Endothelial cell (in vitro differentiated cells): ENCODE measurements around the gene PTH2. TPM values are rescaled to one million over a fixed set of nuclear protein-coding genes. Genes with fewer than 3 reads are reported as not detected.

Experiments
- DNase-seq: peaks from one replicate; pipeline ENCODE4 v3.0.0; 2021; ENCODE audit warnings: low spot score
- H3K27ac Mint-ChIP-seq: one replicate; pipeline ENCODE4 v1.8.0; 2021; ENCODE audit warnings: mixed read lengths, inconsistent platforms; ENCODE audit not compliant: unreplicated experiment
- H3K27me3 Mint-ChIP-seq: one replicate; pipeline ENCODE4 v1.8.0; 2021; ENCODE audit warnings: mild to moderate bottlenecking, moderate library complexity, mixed read lengths, inconsistent platforms; ENCODE audit not compliant: unreplicated experiment
- H3K36me3 Mint-ChIP-seq: one replicate; pipeline ENCODE4 v1.8.0; 2021; ENCODE audit warnings: mild to moderate bottlenecking, low read depth, mixed read lengths, inconsistent platforms; ENCODE audit not compliant: unreplicated experiment
- H3K4me1 Mint-ChIP-seq: one replicate; pipeline ENCODE4 v1.8.0; 2021; ENCODE audit warnings: mild to moderate bottlenecking, mixed read lengths, inconsistent platforms; ENCODE audit not compliant: unreplicated experiment
- H3K4me3 Mint-ChIP-seq: one replicate; pipeline ENCODE4 v1.8.0; 2021; ENCODE audit warnings: mild to moderate bottlenecking, mixed read lengths, inconsistent platforms; ENCODE audit not compliant: unreplicated experiment
- H3K9me3 Mint-ChIP-seq: one replicate; pipeline ENCODE4 v1.8.0; 2021; ENCODE audit warnings: mixed read lengths, inconsistent platforms; ENCODE audit not compliant: unreplicated experiment
- CTCF ChIP-seq: fragments of 200-600 bp; sonication (generic); IDR thresholded peaks from one replicate; pipeline ENCODE4 v1.5.0; 2021; ENCODE audit warnings: antibody characterized with exemption; ENCODE audit not compliant: unreplicated experiment
- long read RNA-seq: library from polyadenylated mRNA; unstranded; transcript quantifications from one replicate; pipeline ENCODE4 v2.0.0, GENCODE V29; 2020; ENCODE audit not compliant: unreplicated experiment
- total RNA-seq: library from RNA; stranded (reverse); fragmentation: NEBNext Ultra II Directional; extraction: Animal tissue kit (Norgen Biotek cat#: 25700); gene quantifications from one replicate; pipeline ENCODE4 v1.2.1, GENCODE V29; 2021; ENCODE audit not compliant: unreplicated experiment

The PTH2 gene
- not detected for total RNA-seq
- long read RNA-seq, result 0 reads

GRCh38 chr19:49423071-49423984 lies at the start of gene PTH2:
PTH2 (minus strand) TSS chr19:49423441; CDS start chr19:49423339, 102 bp downstream.
- Mint-ChIP-seq H3K4me3 (peak within 1 kb of the TSS; percentile 80), H3K9me3 (no peaks in the 10 kb centered on the region), H3K27ac (peak within 1 kb of the TSS; percentile 48), H3K4me1 (peaks cover 33% of the 10 kb centered on the region), H3K27me3 (peaks cover 27% of the 10 kb centered on the region), H3K36me3 (peaks cover 22% of the 10 kb centered on the region)
- DNase-seq, result no peak
- no peak for TF ChIP-seq CTCF

- H3K36me3 Mint-ChIP-seq, result no peaks in the 10 kb centered on the region
- H3K4me3 Mint-ChIP-seq, result no peak overlapping the region
- DNase-seq, result no peak
- peaks cover 5% of the 10 kb centered on the region for H3K4me1 Mint-ChIP-seq
- no peaks in the 10 kb centered on the region for H3K9me3 Mint-ChIP-seq
- no peak for TF ChIP-seq CTCF
- peak overlapping the region; percentile 26 for H3K27ac Mint-ChIP-seq
- H3K27me3 Mint-ChIP-seq, result peaks cover 2% of the 10 kb centered on the region
Observed at GRCh38 chr19:49472936-49473335, 49.7 kb upstream of the PTH2 start.

GRCh38 chr19:49470615-49470978 lies 47.4 kb upstream of the PTH2 start:
- H3K9me3 Mint-ChIP-seq, result no peaks in the 10 kb centered on the region
- no peaks in the 10 kb centered on the region for H3K36me3 Mint-ChIP-seq
- H3K4me3 Mint-ChIP-seq, result no peak overlapping the region
- DNase-seq, result no peak
- peaks cover 4% of the 10 kb centered on the region for H3K27me3 Mint-ChIP-seq
- TF ChIP-seq CTCF, result no peak
- no peak overlapping the region for H3K27ac Mint-ChIP-seq
- peaks cover 5% of the 10 kb centered on the region for H3K4me1 Mint-ChIP-seq

- Mint-ChIP-seq H3K9me3 (no peaks in the 10 kb centered on the region), H3K4me1 (peaks cover 5% of the 10 kb centered on the region), H3K36me3 (no peaks in the 10 kb centered on the region), H3K27ac (no peak overlapping the region), H3K27me3 (peaks cover 4% of the 10 kb centered on the region), H3K4me3 (no peak overlapping the region)
- DNase-seq, result no peak
- TF ChIP-seq CTCF, result no peak
Observed at GRCh38 chr19:49469828-49470614, 46.8 kb upstream of the PTH2 start.
